HG02623 (cell line): ENCODE results near the gene STBD1.
"Not testable (repeated sequence)": the region's sequence is repeated elsewhere in the genome, so short reads cannot be mapped to it uniquely, and the experiment has no call there.

Source experiments
- ATAC-seq: cut with Tn5 transposase; IDR thresholded peaks from one replicate; pipeline ENCODE4 v1.9.1; 2021; ENCODE audit warnings: moderate library complexity; ENCODE audit not compliant: unreplicated experiment

Gene STBD1

DNA sequence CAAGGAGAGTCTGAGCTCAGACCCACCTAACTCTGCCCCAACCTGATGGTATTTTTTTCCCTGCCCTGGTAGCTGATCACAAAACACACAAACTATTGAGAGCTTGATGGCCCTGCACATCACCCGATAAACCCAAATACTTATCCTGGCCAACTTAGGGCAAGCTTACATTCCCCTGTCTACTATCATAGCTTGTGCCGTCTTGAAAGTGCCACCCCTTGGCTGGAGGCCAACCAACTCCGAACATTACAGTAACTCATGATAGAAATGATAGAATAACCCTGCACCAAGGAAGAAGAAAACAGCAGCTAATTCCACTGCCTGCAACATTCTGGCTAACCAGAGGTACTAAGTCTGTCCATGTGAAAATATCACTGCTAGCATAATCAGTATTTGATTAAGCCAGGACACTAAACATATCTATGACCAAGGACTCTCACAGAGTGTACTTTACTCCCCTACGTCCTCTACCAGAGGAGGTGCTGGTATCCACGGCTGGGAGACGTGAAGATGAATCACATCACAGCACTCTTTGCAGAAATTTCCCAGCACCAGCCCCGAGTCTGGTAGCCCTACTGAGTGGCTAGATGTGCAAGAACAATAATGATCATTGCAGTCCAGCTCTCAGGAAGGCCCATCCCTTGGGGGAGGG is 8.9 kb downstream of the STBD1 start:
- ATAC-seq, result no peak

DNA sequence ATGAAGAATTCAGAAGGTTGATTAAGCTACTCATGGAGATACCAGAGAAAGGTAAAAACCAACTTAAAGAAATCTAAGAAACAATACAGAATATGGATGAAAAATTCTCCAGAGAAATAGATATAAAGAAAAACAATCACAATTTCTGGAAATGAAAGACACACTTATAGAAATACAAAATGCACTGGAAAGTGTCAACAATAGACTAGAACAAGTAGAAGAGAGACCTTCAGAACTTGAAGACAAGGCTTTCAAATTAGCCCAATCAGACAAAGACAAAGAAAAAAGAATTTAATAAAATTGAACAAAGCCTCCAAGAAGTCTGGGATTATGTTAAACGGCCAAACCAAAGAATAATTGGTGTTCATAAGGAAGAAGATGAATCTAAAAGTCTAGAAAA is 9.6 kb downstream of the STBD1 start:
- ATAC-seq, result no peak

DNA sequence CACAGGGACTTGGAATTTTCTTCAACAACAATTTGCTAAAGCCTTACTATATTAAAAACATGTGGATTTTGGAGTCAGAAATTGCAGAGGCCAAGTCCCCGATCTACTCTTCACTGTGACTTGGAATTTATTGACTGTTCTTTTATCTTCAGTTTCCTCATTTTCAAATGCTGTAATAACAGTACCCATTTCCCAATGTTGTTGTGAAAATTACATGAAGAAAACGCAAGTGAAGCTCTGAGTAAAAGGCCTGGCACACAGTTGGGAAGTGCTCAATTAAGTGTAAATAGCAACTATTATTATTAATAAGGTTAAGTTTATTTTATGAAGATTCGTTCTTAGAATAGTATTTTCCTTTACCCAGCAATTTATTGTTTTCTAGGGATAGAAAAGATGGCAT is 15.7 kb downstream of the STBD1 start:
- ATAC-seq, result no peak

DNA sequence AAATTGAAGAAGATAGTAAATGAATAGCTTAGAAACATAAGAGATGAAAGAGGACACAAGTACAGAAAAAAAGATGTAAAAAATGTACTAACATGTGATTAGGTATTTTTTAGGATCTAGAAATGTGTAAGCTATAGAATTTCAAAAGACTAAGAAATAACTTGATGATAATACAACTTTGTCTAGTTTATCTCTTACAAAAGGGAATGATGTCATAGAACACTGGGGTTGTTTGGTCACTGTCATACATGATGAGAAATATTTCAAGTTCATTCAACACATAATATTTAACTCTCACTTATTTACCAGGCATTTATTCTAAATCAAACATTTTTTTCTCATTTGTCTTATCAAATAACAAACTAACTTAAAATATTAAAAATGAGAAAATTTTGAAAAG is 18.5 kb downstream of the STBD1 start:
- ATAC-seq, result no peak

DNA sequence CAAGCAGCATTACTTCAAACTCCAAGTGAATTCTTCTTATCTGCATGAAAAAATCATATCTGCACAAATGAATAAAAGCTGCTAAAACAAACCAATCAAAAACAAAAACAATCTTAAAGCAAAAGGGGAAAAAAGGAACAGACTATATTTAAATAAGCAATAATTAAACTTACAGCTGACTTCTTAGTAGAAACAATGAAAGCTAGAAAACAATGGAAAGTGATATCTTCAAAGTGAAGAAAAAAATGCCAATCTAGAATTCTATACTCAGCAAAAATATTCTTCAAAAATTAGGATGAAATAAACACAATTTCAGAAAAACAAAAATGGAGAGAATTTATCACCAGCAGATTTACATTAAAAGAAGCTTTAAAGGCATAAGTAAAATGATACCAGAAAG is 20.0 kb downstream of the STBD1 start:
- ATAC-seq, result no peak

DNA sequence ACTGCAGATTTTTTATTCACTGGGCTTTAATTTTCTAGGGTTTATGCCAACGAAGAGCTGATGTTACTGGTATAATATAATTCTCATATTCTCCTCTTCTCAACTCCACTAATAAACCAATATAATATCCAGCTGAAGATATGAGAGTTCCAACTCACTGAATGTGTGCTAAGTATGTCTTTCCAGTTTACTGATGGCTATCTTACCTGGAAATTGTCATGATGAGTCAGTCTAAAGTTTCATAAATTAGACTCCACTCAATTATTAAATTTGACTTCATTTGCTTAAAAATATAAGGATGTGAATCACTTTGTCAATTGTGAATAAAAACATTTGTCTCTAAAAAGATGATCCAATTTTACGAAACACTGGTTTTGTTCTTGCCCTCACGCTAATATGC is 28.4 kb downstream of the STBD1 start:
- no peak for ATAC-seq

DNA sequence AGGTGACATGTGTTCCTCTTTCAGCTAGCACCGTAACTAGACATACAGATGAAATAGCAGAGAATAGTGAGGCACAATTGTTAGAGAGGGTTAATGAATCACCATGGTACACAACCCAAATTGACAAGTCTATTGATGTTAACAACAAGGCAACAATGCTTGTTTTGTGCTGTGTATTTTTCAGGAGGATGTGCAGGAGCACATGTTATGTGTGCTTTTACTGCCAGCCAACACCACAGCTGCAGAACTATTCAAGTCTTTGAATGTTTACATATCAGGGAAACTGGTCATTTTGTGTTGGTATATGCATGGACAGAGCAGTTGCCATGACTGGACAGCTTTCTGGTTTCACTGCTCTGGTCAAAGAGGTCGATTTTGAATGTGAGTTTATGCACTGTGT is 32.8 kb downstream of the STBD1 start:
- no peak for ATAC-seq

DNA sequence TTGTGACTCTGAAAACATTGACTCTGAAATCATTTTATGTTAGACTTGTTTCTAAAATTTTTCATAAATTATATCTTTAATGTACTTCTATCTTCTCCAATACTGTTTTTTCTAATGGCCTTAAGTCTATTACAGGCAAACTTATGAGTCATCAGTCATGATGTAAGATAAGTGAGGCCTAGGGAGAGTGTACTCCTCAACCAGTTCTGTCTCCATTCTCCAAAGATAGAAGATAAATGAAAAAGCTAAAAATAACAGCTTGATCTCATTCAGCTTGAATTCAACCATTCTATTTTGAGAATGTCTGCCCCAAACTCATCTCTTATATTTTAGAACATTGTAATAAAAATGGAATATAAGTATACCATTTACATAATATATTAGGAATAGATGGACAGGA is 34.5 kb downstream of the STBD1 start:
- ATAC-seq, result no peak

DNA sequence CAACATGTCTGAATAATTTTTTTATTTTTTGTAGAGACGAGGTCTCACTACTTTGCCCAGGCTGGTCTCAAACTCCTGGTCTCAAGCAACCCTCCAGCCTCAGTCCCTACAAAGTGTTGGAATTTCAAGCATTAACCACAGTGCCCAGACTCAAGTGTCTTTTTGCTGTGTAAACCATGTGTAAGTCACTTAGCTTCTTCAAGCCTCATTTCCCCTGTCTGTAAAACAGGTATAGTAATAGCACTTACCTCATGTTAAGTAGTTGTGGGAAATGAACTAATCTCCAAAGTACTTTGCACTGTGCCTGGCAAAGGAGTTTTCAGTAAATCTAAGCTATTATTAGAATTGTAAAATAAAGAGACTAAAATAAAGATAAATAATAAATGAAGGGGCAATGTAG is 35.7 kb downstream of the STBD1 start:
- ATAC-seq, result no peak

DNA sequence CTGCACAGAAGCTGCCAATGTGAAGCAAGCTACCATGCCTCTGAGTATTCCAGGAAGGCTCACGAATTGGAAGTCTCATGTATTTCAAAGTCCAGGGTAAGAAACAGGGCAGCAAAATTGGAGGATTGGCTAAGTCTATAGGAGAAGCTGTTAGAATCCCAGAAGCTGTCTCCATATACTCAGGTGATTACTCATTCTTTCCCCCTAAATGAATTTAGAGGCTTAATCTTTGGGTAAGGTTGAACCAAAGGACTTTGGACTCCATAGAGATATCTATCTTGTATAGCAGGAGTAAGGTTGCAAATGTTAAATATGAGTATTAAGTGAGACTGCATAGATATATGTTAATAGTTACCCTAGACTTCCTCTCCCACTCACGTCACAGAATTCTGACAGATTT is 36.3 kb downstream of the STBD1 start:
- ATAC-seq, result no peak

DNA sequence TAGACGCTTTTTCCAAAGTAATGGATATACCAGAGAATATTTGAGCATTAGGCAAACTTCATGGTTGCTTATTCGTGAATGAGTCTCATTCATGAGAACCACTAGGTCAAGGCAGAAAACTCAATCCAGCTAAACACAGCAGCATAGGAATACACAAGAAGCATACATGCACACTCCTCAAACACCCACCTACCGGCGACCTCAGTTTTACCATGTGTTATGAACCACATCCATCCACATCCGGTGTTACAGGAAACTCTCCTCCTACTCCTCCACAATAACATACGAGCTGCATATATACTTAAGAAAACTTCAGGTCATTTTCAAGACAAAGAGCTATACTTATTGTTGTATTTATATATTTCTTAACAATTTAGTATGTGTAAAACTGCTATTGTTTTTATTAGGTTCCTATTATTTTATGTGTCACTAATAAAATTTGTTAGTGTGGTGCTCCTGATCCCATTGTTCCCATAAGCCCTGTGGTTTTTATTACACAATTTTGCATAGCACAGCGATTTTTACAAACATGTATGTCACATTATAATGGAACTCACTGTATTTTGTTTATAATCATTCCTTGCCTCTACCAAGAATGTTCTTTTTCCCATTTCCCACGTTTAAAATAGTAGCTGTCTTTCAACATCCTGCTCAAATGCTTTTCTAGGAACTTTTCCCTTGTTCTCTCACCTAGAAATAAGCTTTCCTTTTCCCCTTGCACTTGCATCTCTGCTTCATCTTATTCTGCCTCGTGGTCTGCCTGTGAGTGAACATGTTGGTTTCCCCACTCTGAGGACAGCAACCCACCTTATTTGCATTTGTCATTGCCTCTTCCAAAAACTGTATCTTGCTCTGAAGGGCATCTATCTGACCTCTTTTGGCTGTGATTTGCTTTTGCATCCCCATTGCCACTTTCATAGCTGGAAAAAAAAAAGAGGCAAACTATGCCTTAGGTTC is 48.3 kb downstream of the STBD1 start:
- no peak for ATAC-seq

DNA sequence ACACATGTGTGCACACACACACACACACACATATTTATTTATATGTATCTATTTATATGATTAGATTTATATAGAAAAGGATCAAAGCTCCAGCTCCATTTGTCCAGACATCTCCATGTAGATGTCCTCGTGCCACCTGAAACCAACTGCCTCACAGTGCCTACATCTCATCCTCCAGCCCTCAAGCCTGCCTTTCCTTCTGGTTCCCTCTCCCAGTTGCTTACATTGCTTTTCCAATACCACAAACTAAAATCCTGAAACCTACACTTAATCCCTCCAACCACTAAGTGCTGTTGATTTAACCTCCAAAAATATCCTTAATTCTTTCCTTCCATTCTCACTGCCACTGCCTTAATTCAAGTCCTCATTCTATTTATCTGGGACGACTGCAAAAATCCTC is 51.4 kb downstream of the STBD1 start:
- ATAC-seq, result no peak

DNA sequence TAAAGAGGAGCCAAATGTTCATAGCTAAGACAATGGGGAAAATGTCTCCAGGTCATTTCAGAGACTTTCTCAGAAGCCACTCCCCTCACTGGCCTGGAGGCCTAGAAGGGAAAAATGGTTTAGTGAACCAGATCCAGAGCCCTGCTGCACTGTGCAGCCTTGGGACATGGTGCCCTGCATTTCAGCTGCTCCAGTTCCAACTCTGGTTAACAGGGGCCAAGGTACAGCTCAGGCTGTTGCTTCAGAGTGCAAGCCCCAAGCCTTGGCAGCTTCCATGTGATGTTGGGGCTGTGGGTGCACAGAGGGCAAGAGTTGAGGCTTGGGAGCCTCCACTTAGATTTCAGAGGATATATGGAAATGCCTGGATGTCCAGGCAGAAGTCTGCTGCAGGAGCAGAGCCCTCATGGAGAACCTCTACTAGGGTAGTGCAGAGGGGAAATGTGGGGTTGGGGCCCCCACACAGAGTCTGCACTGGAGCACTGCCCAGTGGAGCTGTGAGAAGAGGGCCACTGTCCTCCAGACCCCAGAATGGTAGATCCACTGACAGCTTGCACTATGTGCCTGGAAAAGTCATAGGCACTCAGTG is 53.4 kb downstream of the STBD1 start:
- ATAC-seq, result not testable (repeated sequence)
